Stimulated activated CD8-positive, alpha-beta memory T cell treated with anti-CD3 and anti-CD28 coated beads, Interleukin-4, amount 100 ng/mL, for 1 hour (primary cell): ENCODE measurements around the gene PRKCD.

ENCODE experiments used
- DNase-seq, 2 donors: peaks; one replicate each; pipeline ENCODE4 v3.0.0-alpha.2; 2020; ENCODE audit warnings: low read depth in 2 of 2, low spot score in 1 of 2

Gene PRKCD

GRCh38 chr3:53154881-53155285, 6.1 kb upstream of the PRKCD start:
- no peak for DNase-seq

- DNase-seq = no peak
These were observed 5.2 kb upstream of the PRKCD start for GRCh38 chr3:53155760-53156159.

- DNase-seq = no peak
These were observed 4.6 kb upstream of the PRKCD start for GRCh38 chr3:53156368-53156834.

GRCh38 chr3:53157974-53158580, 2.9 kb upstream of the PRKCD start:
- DNase-seq = no peak

GRCh38 chr3:53158765-53159155, 2.2 kb upstream of the PRKCD start:
- DNase-seq = no peak

- DNase-seq = no peak
These were observed 1.6 kb upstream of the PRKCD start for GRCh38 chr3:53159156-53160060.

- no peak for DNase-seq
These were observed 849 bp upstream of the PRKCD start for GRCh38 chr3:53160061-53160659.

GRCh38 chr3:53161450-53161819, 426 bp downstream of the PRKCD start:
- no peak for DNase-seq

GRCh38 chr3:53161820-53162671, 1.0 kb downstream of the PRKCD start:
- DNase-seq = no peak

GRCh38 chr3:53162672-53163443, 1.8 kb downstream of the PRKCD start:
- peak; percentile 34 to 42 for DNase-seq

GRCh38 chr3:53163444-53164387, 2.7 kb downstream of the PRKCD start:
- DNase-seq = no peak

- no peak for DNase-seq
These were observed 3.9 kb downstream of the PRKCD start for GRCh38 chr3:53164911-53165310.

GRCh38 chr3:53166206-53166605, 5.2 kb downstream of the PRKCD start:
- no peak for DNase-seq

- DNase-seq = no peak
These were observed 5.8 kb downstream of the PRKCD start for GRCh38 chr3:53166781-53167291.

GRCh38 chr3:53167418-53168174, 6.6 kb downstream of the PRKCD start:
- no peak for DNase-seq

- no peak for DNase-seq
These were observed 7.3 kb downstream of the PRKCD start for GRCh38 chr3:53168175-53168923.

GRCh38 chr3:53169045-53169831, 8.2 kb downstream of the PRKCD start:
- DNase-seq = no peak
